Kidney capillary endothelial cell (primary cell): ENCODE data around the gene FAM186B.

Source experiments
- DNase-seq: peaks from one replicate; pipeline ENCODE4 v3.0.0-alpha.2; 2018; ENCODE audit warnings: low spot score

FAM186B gene

GRCh38 chr12:49567611-49568441 lies 37.6 kb downstream of the FAM186B start, which contains the start of gene MCRS1:
TSS of gene MCRS1 (minus strand) at chr12:49568142. CDS start at chr12:49566731, 1,411 bp downstream.
- peak; percentile 89 for DNase-seq

GRCh38 chr12:49567302-49567610 lies 38.2 kb downstream of the FAM186B start:
- no peak for DNase-seq

GRCh38 chr12:49566361-49566760 lies 39.1 kb downstream of the FAM186B start:
- DNase-seq, result no peak

GRCh38 chr12:49565406-49566265 lies 39.8 kb downstream of the FAM186B start:
- DNase-seq, result no peak

GRCh38 chr12:49564686-49565405 lies 40.6 kb downstream of the FAM186B start:
- no peak for DNase-seq

GRCh38 chr12:49563951-49564685 lies 41.3 kb downstream of the FAM186B start:
- no peak for DNase-seq

- no peak for DNase-seq
Observed at GRCh38 chr12:49562831-49563230, 42.6 kb downstream of the FAM186B start.

- DNase-seq, result no peak
Observed at GRCh38 chr12:49562233-49562632, 43.2 kb downstream of the FAM186B start.

- no peak for DNase-seq
Observed at GRCh38 chr12:49560695-49561094, 44.7 kb downstream of the FAM186B start.

- DNase-seq, result no peak
Observed at GRCh38 chr12:49559011-49559675, 46.3 kb downstream of the FAM186B start.

- DNase-seq, result no peak
Observed at GRCh38 chr12:49558526-49558925, 46.9 kb downstream of the FAM186B start.

GRCh38 chr12:49557917-49558215 lies 47.6 kb downstream of the FAM186B start:
- DNase-seq, result no peak

GRCh38 chr12:49557187-49557916 lies 48.1 kb downstream of the FAM186B start:
- no peak for DNase-seq

GRCh38 chr12:49556391-49557186 lies 48.9 kb downstream of the FAM186B start:
- DNase-seq, result no peak

- DNase-seq, result no peak
Observed at GRCh38 chr12:49555631-49556390, 49.6 kb downstream of the FAM186B start.

GRCh38 chr12:49554266-49554665 lies 51.2 kb downstream of the FAM186B start:
- no peak for DNase-seq

- no peak for DNase-seq
Observed at GRCh38 chr12:49553512-49554088, 51.8 kb downstream of the FAM186B start.

GRCh38 chr12:49552899-49553298 lies 52.5 kb downstream of the FAM186B start:
- no peak for DNase-seq

GRCh38 chr12:49552425-49552824 lies 53.0 kb downstream of the FAM186B start:
- no peak for DNase-seq
